Midbrain (tissue), 1 donor: ENCODE measurements around the gene ANKZF1.

Experiments
- DNase-seq: peaks from one replicate; lab custom pipeline; 2025; lab: John Stamatoyannopoulos, UW

Gene ANKZF1

GRCh38 chr2:219282943-219283581 lies 53.5 kb downstream of the ANKZF1 start:
- DNase-seq: no peak

DNA sequence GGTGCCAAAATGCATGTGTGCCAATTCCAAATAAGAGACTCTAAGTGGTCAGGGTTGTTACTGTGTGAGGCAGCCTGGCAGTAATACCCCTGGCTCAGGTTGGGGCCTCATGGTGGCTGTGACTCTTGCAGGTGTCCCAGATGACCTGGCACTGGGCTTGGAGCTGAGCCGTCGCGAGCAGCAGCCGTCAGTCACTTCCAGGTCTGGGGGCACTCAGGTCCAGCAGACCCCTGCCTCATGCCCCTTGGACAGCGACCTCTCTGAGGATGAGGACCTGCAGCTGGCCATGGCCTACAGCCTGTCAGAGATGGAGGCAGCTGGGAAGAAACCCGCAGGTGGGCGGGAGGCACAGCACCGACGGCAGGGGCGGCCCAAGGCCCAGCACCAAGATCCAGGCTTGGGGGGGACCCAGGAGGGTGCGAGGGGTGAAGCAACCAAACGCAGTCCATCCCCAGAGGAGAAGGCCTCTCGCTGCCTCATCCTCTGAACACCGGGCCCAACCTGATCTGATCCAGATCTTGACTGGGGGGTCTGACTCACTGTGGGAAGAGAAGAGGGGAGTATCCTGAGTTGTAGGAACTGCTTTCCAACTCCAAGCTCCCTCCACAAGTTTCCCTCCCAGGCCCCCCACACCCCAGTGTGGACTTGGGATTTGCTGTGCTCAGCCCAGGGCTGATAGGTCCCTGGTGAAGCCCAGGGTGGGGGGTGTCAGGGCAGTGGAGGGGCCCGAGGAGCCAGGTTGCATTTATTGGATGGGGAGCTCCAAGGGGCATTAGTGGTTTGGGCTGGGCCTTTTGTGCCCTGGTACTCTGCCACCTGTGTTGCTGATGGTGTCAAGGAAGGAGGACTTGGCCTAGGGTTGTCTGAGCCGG lies 55.1 kb downstream of the ANKZF1 start:
- DNase-seq: no peak

DNA sequence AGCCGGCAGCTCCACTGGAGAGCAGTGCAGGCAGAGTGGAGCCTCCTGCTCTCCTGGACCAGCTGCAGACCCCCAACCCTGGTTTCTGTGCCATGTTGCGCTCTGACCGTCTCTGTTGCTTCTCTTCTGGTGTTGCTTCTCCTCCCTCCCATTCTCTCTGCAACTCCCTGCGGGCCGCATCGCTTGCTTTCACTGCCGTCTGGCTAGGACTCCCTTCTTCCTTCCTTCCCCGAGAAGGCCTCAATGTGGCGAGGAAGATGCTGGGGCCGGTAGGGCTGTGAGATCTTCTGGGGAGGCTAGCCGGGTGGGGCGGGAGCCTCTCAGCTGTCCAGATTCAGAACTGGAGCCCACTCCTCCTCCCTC lies 55.7 kb downstream of the ANKZF1 start:
- no peak for DNase-seq

DNA sequence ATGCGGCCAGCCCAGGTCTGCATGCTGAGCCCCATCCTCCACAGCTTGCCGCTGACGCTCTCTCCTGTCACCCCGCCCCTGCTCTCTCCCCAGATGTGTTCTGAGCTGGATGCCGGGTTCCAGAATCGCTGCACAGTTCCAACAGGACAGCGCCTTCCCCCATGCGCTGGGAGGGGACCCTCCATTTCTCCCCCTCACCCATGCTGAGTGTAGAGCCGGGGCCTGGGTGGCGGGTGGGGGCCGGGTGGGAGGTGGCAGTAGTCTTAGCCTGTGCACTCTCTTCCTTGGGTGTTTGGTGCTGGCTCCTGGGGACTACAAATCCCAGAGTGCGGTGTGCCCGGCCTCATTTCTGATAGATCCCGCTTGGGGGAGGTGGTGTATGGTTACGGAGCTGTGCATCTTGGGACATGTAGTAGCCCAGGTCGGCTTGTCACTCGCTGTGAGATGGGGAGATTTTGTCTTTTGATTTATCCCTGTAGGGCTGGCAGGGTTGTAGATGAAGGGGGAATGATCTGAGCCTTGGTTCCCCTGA lies 56.4 kb downstream of the ANKZF1 start:
- peak; percentile 50 for DNase-seq
